HG03571 (cell line): ENCODE data around the gene RAPSN.
"Not testable (repeated sequence)": the region's sequence is repeated elsewhere in the genome, so short reads cannot be mapped to it uniquely, and the experiment has no call there.

ENCODE experiments used
- ATAC-seq: cut with Tn5 transposase; IDR thresholded peaks from one replicate; pipeline ENCODE4 v1.9.1; 2021; ENCODE audit not compliant: unreplicated experiment

Gene RAPSN

DNA sequence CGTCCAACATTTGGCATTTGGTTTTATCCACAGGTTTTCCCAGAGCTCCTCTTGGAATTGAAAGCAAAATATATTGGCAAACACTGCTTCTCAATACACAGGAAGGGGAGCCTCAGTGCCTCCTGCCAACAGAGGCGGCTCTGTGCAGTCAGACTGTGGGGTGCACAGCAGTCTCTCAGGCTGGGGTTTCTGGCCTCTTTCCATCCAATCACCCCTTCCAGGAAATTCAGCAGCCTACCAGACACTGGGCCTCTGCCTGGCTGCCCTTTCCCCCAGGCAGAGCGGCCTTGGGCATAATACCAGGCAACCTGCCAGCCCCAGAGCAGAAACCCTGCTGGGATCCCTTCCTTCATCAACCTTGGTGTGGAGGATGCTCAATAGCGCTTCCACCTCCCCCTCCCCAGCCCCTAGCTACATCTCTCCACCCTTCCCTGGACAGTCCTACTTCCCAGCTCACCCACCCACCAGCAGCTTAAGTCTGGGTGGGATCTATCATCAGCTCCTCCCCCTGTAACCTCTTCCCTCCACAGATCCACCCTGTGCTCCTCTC is 17.8 kb upstream of the RAPSN start:
- no peak for ATAC-seq

DNA sequence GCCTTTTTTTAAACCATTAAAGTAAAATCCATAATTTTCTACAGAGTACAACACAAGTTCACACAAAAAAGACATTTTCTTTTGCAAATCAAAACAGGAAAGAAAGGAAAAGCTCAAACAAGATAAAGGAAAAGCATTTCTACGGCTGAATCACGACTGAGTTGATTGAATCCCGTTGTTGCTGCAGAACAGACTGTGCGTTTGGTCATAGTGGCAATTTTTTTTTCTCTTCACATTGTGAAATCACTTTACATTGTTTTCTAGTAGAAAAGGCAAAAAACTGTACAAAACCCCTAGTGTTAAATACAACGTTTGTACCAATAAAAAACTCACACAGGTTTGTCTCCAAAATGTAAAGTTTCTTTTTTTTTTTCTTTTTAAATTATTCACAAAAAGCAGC is 17.3 kb upstream of the RAPSN start:
- ATAC-seq, result no peak

DNA sequence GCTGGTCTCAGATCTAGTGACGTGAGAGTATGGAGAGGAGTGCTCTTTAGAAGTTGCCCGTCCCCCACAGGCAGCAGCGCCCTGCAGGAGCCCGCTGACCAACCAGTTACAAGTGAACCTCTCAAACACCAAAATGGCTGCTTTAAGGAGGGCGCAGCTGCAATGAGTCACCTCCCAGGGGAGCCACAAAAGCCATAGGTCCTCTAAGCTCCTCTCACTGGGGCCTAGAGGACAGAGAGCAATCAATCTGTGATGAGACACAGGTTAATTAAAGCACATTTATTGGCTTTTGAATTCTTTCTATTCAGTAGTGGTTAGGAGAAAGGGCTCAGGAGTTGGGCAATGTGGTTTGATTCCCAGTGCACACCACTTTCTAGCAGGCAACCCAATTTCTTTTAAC is 15.5 kb upstream of the RAPSN start:
- ATAC-seq, result no peak

DNA sequence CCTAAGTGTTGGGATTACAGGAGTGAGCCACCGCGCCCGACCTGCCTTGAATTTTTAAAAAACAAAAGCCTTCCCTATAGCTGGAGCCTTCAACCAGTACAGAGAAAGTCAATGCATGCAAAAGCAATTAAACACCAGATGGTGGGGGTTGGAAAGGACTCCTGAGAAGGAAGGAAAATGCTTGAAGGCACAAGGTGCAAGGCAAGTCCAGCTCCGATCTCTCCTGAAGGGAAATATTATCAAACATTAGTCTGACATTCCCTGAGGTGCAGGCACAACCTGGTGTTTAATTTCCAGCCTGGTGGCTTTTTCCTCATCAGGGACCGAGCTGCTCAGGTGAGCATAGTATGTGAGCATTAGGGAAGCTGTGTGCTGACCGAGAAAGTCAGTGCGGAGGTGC is 12.9 kb upstream of the RAPSN start:
- ATAC-seq, result no peak

DNA sequence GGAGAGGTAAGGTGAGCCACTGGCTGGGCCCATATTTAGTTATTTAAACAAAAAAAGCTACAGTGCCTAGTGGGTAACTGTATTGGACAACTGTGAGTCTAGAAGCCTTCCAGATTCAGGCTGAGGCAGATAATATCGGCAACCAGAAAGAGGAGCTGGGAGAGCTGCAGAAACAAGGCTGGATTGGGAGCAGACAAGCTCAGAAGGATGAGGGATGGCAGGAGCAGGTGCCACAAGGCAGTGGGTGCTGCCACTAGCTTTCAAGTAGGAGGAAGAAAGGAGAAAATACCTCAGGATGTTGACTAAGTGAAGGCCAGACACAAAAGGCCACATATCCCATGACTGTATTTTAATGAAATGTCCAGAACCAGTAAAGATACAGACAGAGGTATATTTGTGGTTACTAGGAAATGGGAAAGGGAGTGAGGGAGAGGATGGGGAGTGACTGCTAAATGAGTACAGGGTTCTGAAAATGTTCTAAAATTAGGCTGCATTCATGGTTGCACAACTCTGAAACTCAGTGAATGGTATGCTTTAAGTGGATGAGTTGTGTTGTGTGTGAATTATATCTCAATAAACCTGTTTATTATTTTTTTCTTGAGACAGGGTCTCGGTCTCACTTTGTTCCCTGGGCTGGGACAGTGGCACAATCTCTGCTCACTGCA is 11.8 kb upstream of the RAPSN start:
- ATAC-seq, result no peak

DNA sequence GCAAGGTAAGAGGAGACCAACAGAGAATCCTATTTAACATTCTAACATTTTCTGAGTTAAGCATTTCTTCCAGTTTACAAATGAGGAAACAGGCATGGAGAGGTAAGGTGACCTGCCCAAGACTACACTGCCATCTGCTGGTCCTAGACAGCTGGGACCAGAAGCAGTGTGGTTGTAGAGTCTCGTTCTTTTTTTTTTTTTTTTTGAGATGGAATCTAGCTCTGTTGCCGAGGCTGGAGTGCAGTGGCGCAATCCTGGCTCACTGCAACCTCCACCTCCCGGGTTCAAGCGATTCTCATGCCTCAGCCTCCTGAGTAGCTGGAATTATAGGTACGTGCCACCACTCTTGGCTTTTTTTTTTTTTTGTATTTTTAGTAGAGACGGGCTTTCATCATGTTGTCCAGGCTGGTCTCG is 5.3 kb upstream of the RAPSN start:
- ATAC-seq, result not testable (repeated sequence)

DNA sequence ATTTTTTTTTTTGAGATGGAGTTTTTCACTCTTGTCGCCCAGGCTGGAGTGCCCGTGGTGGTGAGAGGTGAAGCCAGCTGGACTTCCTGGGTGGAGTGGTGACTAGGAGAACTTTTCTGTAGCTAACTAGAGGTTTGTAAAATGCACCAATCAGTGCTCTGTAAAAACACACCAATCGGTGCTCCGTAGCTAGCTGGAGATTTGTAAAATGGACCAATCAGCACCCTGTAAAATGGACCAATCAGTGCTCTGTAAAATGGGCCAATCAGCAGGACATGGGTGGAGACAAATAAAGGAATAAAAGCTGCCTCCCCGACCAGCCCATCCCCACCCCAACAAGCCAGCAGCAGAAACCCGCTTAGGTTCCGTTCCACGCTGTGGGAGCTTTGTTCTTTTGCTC is 4.4 kb upstream of the RAPSN start:
- ATAC-seq, result no peak

DNA sequence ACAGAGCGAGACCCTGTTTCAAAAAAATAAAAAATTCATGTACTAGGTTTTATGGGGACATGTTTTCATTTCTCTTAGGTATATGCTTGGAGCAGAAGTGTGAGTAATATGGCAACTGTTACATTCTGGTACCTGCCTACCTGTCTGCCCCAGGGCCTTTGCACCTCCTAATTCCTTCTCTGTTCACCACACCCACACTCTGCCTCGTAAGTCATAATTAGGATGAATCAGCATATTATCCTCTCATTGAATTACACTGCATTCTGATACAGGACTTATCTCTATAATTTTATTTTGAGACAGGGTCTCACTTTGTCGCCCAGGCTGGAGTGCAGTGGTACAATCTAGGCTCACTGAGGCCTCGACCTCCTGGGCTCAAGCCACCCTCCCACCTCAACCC is 3.1 kb upstream of the RAPSN start:
- no peak for ATAC-seq

DNA sequence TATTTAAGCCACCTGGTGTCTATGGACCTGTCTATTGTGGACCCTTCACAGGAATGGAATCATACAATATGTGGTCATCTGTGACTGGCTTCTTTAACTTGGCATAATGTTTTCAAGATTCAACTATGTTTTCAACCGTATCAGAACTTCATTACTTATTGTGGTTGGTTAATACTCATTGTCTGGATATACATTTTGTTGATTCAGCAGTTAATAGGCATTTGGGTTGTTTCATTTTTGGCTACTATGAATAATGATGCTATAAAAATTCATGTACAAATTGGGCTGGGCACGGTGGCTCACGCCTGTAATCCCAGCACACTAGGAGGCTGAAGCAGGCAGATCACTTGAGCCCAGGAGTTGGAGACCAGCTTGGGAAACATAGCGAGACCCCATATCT is 2.5 kb upstream of the RAPSN start:
- ATAC-seq, result no peak

DNA sequence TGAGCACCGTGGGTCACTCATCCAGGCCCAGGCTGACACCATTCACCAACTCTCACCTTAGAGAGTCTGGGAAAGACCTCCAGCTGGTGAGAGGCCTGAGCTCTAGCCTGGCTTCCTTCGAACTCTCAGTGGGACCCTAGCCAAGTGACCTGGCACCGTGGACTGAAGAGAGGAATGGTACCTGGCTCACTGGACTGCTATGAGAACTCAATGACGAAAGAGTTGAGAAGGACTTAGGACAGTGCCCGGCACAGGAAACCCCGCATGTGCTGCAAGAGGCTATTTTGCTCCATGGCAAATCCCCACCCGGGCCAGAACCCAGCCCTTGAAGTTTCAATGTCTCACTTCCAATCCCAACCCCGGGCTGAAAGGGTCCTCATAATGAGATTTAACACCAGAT is 605 bp upstream of the RAPSN start:
- ATAC-seq, result no peak

DNA sequence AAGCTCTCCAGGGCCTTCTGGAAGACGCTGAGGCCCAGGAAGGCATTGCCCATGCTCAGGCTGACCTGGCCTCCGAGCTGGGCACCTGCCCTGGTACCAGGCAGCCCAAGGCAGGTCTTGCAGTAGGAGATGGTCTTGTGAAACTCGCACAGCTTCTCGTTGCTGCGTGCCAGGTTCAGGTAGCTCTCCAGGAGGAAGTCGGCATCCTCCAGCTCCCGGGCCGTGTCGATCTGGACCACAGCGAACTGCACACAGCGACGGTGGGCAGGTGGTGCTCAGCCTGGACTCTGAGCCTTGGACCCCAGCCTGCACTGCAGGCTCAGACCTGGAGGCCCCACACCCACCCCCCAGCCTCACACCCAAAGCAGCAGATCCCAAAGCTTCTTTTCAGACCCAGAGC is 1.0 kb downstream of the RAPSN start:
- no peak for ATAC-seq

DNA sequence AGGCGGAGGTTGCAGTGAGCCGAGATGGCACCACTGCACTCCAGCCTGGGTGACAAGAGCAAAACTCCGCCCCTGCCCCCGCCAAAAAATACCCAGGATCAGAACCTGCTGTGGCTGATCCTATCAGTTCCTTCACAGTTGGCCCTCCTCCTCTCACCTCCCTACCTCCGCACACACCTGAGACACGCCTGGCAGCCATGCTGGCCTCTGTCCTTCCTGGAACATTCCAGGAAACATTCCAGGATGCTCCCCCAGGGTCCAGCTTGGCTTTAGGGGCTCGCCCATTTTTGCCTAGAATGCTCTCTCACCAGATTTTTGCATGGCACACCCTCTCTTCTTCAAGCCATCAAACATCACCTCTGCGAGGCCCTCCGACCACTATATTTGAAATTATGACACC is 2.1 kb downstream of the RAPSN start:
- ATAC-seq, result no peak

DNA sequence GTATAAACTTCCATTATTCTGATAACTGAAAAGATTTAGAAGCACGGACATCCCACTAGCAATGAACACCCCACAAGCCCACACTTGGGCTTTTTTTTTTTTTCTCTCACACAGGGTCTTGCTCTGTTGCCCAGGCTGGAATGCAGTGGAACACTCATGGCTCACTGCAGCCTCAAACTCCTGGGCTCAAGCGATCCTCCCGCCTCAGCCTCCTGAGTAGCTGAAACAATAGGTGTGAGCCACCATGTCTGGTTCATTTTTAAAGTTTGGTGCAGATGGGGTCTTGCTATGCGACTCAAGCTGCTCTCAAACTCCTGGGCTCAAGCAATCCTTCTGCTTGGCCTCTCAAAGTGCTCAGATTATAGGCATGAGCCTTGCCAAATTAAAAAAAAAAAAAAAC is 3.1 kb downstream of the RAPSN start:
- no peak for ATAC-seq

DNA sequence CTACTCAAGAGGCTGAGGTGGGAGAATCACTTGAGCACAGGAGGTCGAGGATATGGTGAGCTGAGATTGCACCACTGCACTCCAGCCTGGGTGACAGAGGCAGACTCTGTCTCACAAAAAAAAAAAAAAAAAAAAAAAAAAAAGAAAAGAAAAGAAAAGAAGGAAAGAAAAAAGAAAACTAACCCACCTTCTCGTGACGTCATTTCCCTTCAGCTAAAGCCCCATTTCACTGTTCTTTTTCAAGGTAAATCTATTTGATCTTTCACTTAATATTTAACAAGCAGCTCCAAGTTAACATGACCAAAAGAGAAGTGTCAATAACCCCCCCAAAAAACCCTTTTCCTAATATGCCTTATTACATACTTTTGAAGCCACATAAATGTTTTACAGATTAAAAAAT is 5.1 kb downstream of the RAPSN start:
- ATAC-seq, result no peak

DNA sequence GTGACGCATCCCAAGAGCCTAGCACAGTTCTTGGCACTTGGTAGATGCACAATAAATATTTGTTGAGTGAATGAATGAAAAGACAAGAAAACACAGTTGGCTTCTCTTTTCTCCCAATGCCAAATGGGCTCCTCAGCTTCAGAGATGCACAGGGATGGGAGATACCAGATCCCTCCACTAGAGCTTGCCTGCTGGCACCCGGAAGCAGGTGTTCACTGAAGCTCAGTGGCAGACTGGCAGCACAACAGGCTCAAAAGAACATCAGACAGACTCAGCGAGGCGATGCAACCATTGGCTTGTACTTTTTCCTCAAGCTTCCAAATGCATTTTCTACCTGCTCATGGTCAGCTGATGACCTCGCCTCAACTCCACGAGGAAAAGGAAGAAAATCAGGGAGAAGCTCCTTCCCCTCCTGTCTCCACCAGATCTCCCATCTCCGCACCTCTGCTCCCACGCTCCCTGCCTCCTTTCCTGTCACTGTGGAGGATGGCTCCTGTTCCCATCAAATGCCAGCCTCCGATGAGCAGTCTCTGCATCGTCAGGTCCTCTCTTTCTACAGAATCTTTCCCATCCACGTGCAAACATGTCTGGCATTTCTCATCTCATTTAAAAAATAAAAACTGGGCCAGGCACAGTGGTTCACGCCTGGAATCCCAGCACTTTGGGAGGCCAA is 5.8 kb downstream of the RAPSN start:
- no peak for ATAC-seq

DNA sequence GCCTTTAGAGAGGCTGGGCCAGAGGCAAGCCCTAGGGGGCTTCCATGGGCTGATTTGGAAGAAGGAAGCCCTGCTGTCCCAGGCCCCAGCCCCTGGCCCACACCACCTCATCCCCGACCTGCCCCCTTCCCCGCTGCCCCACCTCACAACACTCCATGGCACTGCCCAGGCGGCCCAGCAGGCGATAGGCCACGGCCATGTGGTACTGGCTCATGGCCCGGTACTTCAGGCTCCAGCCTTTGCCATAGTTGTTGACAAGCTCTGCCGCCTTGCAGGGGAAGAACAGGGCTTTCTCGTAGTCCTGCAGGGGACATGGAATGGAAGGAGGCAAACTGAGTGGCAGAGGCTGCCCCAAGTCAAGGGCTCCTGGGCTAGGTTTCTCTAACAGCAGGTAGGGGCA is 6.4 kb downstream of the RAPSN start:
- ATAC-seq, result no peak

DNA sequence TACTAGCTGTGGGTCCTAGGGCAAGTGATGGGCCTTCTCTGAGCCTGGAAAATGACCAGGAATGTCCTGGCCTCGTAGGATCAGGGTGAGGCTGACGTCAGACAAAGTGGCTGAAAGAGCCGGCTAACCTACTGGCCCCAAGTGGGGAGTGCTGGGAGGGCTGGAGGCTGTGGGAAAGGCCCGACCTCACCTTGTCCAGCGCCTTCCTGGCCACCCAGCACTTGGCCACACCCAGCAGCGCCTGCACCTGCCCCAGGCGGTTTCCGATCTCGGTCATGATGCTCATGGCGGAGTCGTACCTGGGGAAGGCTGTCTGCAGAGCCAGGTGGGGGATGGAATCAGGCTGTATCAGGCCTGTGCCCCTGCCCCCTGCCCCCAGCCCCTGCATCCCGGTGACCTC is 7.5 kb downstream of the RAPSN start:
- no peak for ATAC-seq

DNA sequence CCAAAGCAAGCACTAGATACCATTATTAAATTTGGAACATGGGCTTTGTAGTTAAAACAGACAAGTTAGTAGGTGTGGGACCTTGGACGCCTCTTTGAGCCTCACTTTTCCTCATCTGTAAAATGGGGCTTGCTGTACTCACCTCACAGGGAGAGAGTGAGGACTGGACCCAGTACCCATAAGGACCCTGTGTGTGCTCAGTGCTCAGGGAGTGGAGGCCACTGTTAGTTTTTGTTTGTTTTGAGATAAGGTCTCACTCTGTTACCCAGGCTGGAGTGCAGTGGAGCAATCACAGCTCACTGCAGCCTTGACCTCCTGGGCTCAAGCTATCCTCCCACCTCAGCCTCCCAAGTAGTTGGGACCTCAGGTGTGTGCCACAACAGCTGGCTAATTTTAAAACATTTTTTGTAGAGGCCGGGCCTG is 8.9 kb downstream of the RAPSN start:
- no peak for ATAC-seq

DNA sequence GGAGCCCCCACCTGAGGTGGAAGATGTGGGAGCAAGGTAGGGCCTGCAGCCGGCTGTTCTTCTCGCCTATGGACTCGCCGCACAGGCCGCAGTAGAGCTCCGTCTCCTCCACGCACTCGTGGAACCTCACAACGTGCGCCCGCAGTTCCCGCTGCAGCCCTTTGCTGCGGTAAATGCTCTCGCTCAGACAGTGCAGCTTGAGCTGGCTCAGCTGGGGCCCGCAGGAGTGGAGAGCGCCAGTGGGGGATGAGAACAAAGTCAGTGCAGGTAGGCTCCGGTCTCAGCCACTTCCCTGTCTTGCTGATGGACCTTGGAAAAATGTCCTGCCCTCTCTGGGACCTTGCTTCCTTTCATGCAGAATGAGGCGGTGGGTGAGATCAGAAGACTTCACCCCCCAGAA is 10.2 kb downstream of the RAPSN start:
- ATAC-seq, result no peak

DNA sequence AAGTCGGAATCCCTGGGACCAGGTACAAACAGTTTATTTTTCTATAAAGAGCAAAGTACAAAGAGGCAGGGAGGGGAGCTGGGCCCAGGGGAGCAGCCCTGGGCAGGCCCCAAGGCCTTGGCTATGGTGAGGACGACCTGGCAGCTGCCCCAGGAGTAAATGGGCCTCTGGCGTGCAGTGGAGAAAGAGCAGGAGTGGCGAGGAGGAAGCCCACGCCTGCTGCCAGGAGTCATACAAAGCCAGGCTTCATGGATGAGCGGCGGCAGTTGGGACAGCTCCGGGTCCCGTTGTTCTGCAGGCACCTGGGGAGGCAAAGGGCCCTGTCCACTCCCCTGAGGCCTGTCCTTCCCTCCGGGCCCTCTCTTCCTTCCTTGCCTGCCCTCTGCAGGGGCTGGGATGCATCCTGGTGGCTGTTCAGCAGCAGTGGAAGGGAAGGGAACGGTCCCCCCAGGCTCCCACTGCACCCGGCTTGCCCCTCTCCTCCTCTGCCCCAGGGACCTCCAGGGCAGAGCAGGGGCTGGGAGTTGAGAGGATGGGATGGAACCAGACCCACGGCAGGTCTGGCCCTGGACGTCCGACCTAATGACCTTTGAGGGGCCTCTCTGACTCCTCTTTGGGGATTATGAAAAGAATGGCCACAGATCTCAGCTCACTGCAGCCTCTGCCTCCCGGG is 11.1 kb downstream of the RAPSN start:
- ATAC-seq, result no peak

DNA sequence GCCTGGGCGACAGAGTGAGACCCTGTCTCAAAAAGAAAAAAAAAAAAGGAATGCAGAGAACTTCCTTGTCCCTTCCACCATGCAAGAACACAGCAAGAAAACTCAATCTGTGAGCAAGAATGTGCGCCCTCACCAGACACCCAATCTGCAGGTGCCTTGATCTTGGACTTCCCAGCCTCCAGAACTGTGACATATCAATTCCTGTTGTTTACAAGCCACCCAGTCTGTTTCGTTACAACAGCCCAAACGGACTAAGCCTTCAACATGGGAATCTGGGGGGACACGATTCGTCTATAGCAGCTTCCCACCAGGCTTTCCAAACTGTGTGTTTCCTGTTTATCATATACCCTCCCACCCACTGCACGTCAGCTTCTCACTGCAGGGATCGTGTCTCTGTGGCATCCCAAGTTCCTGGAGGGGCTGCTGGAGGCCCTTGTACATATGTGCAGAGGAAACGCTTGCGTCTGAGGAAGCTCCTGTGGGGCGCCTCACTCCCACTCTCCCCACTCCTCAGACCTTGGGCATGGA is 11.7 kb downstream of the RAPSN start:
- ATAC-seq, result no peak

DNA sequence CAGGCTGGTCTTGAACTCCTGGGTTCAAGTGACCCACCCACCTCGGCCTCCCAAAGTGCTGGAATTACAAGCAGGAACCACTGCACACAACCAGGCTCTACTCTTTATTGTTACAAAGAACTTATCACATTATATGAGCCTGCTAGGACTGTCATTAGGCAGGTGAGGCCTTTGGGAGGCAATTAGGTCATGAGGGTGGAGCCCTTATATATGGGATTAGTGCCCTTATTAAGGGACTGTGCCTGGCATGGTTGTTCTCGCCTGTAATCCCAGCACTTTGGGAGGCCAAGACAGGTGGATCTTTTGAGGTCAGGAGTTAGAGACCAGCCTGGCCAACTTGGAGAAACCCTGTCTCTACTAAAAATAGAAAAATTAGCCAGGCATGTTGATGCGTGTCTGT is 12.2 kb downstream of the RAPSN start:
- ATAC-seq, result no peak
